Stimulated activated naive B cell treated with anti-CD40 and anti-IgM and Interleukin-4, amounts not matched to agents 10 μg/mL and 1 μg/mL and 100 μg/mL, for 72 hours (primary cell): ENCODE data around the gene PACS1.

Experiments used
- ATAC-seq, 2 donors: fragments of 150-1000 bp; cut with Tn5 transposase; replicated peaks; 2 replicates each; pipeline ENCODE4 v1.10.0; 2021; ENCODE audit warnings: moderate library complexity in 1 of 2
- DNase-seq: peaks from one replicate; pipeline ENCODE4 v3.0.0; 2021
- H3K27ac Mint-ChIP-seq: one replicate; pipeline ENCODE4 v1.8.0; 2022; ENCODE audit warnings: mild to moderate bottlenecking, mixed read lengths
- H3K27me3 Mint-ChIP-seq, 2 donors: one replicate each; pipeline ENCODE4 v1.8.0; 2022; ENCODE audit warnings: mixed read lengths in 2 of 2
- H3K36me3 Mint-ChIP-seq, 2 donors: one replicate each; pipeline ENCODE4 v1.8.0; 2022; ENCODE audit warnings: mixed read lengths in 2 of 2, mild to moderate bottlenecking in 1 of 2
- H3K4me1 Mint-ChIP-seq, 2 donors: one replicate each; pipeline ENCODE4 v1.8.0; 2022; ENCODE audit warnings: mixed read lengths in 2 of 2, mild to moderate bottlenecking in 1 of 2
- H3K4me3 Mint-ChIP-seq, 2 donors: one replicate each; pipeline ENCODE4 v1.8.0; 2022; ENCODE audit warnings: mild to moderate bottlenecking in 2 of 2, mixed read lengths in 2 of 2, moderate library complexity in 1 of 2
- H3K9me3 Mint-ChIP-seq, 2 donors: one replicate each; pipeline ENCODE4 v1.8.0; 2022; ENCODE audit warnings: mixed read lengths in 2 of 2, mild to moderate bottlenecking in 1 of 2

The PACS1 gene

DNA sequence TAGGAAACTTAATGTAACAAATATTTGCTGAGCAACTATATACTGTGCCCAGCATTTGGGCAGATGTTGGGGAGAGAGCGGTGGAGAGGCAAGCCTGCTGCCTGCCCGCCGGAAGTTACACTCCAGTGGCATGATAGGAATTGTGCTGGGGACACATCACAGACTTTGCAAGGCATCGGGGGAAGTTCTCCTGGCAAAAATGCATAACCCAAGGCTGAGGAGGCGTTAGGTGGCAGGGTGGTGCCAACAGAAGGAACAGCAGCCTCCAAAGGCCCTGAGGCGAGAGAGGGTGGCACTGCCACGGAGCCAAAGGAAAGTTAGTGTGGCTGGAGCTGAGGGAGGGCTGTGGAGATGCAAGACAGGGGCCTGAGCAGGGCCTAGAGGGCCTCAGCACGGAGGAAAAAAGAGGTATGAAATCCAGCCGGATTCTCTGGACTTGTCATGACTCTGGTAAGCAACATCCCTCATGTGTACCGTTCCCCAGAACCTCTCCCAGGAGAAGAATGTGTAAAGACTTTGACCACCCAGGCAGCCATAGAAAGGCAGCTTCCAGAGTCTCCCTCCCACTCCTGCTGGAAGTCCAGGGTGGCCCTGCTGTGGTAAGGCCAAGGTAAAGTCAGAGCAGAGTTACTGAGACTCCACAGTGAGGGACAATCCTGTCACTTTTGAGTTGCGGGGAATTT lies 122.2 kb downstream of the PACS1 start:
- peak overlapping the region; percentile 42 for H3K27ac Mint-ChIP-seq
- DNase-seq = no peak
- H3K36me3 Mint-ChIP-seq = peaks cover 20 to 38% of the 10 kb centered on the region in 2 donors
- H3K9me3 Mint-ChIP-seq = peaks cover under 1 to 3% of the 10 kb centered on the region in 2 donors
- no peak overlapping the region for H3K4me3 Mint-ChIP-seq
- H3K27me3 Mint-ChIP-seq = no peaks in the 10 kb centered on the region
- H3K4me1 Mint-ChIP-seq = peaks cover 8 to 17% of the 10 kb centered on the region in 2 donors
- ATAC-seq = no peak

DNA sequence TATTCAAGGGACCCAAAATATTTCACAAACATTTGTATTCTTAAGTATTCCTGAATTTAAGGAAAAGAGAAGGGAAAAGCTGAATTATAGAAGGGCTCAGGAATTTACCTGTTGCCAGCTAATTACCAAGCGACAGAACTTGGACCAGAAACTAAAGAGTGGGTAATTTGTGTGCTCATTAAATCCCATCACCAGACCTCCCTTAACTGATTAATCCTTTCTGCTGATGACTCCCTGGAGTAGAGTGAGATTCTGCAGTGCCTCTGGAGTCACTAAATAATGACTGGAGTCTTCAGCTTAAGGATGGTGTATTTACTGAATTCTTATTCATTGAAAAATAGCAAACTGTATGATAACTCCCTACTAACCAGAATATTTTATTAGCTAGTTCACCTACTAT lies 124.3 kb downstream of the PACS1 start:
- ATAC-seq = no peak
- Mint-ChIP-seq H3K4me1 (peaks cover 5 to 6% of the 10 kb centered on the region in 2 donors), H3K4me3 (no peak overlapping the region), H3K27ac (no peak overlapping the region), H3K9me3 (peaks cover 0 to 3% of the 10 kb centered on the region in 2 donors), H3K27me3 (no peaks in the 10 kb centered on the region), H3K36me3 (peaks cover 26 to 35% of the 10 kb centered on the region in 2 donors)
- DNase-seq = no peak

DNA sequence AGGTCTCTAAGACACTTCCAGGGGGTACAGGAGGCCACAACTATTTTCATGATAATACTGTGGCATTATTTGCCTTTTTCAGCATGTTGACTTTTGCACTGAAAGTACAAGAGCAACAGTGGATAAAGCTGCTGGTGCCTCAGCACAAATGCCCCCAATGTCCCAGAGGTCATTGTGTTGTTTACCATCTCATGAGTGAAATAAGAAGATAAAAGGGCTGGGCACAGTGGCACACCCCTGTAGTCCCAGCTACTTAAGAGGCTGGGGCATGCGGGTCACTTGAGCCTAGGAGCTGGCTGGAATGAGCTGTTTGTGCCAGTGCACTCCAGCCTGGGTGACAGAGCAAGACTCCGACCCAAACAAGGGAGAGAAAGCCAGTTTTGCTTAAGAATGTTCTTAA lies 125.8 kb downstream of the PACS1 start:
- H3K4me1 Mint-ChIP-seq = peaks cover 2 to 6% of the 10 kb centered on the region in 2 donors
- no peak overlapping the region for H3K4me3 Mint-ChIP-seq
- ATAC-seq (no peak), DNase-seq (no peak)
- H3K27me3 Mint-ChIP-seq = no peaks in the 10 kb centered on the region
- H3K9me3 Mint-ChIP-seq = peaks cover 3 to 4% of the 10 kb centered on the region in 2 donors
- H3K27ac Mint-ChIP-seq = no peak overlapping the region
- H3K36me3 Mint-ChIP-seq = peaks cover 30 to 33% of the 10 kb centered on the region in 2 donors

DNA sequence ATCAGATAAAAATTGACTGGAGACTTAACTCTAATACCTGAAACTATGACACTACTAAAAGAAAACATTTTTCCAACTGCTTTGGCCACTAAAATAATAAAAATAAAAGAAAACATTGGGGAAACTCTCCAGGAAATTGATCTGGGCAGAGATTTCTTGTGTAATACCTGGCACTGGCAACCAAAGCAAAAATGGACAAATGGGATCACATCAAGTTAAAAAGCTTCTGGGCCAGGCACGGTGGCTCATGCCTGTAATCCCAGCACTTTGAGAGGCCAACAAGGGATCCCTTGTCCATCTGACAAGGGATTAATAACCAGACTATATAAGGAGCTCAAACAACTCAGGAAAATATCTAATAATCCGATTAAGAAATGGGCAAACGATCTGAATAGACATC lies 133.8 kb downstream of the PACS1 start:
- Mint-ChIP-seq H3K9me3 (peaks cover 8 to 13% of the 10 kb centered on the region in 2 donors), H3K36me3 (peaks cover 22 to 36% of the 10 kb centered on the region in 2 donors), H3K4me1 (peaks cover under 1 to 2% of the 10 kb centered on the region in 2 donors), H3K4me3 (no peak overlapping the region), H3K27ac (no peak overlapping the region), H3K27me3 (no peaks in the 10 kb centered on the region)
- no peak for ATAC-seq
- DNase-seq = no peak

DNA sequence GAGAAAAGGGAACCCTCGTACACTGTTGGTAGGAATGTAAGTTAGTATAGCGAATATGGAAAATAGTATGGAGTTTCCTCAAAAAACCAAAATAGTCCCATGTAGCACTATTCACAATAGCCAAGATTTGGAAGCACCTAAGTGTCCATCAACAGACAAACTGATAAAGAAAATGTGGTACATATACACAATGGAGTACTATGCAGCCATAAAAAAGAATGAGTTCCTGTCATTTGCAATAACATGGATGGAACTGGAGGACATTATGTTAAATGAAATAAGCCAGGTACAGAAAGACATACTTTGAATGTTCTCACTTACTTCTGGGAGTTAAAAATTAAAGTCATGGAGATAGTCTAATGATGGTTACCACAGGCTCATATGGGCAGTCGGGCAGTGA lies 134.3 kb downstream of the PACS1 start:
- no peak overlapping the region for H3K27ac Mint-ChIP-seq
- no peak for DNase-seq
- no peak for ATAC-seq
- peaks cover 8 to 10% of the 10 kb centered on the region in 2 donors for H3K9me3 Mint-ChIP-seq
- no peak overlapping the region for H3K4me3 Mint-ChIP-seq
- peaks cover 20 to 38% of the 10 kb centered on the region in 2 donors for H3K36me3 Mint-ChIP-seq
- no peaks in the 10 kb centered on the region for H3K27me3 Mint-ChIP-seq
- peaks cover 4 to 7% of the 10 kb centered on the region in 2 donors for H3K4me1 Mint-ChIP-seq

DNA sequence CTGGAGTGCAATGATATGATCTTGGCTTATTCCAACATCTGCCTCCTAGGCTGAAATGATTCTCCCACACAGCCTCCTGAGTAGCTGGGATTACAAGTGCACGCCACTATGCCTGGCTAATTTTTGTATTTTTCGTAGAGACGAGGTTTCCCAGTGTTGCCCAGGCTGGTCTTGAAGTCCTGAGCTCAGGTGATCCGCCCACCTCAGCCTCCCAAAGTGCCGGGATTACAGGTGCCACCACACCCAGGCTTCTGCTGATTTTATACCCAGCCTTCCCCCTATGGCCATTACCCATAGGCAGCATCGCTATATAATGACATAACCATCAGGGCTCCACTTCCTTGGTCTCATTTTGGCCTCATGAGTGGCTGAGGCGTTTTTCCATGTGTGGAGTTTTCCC lies 137.7 kb downstream of the PACS1 start:
- ATAC-seq = no peak
- no peak overlapping the region for H3K4me3 Mint-ChIP-seq
- peaks cover 11 to 26% of the 10 kb centered on the region in 2 donors for H3K36me3 Mint-ChIP-seq
- H3K4me1 Mint-ChIP-seq = peaks cover 4 to 7% of the 10 kb centered on the region in 2 donors
- DNase-seq = no peak
- H3K9me3 Mint-ChIP-seq = peaks cover 2 to 5% of the 10 kb centered on the region in 2 donors
- peak overlapping the region; percentile 20 for H3K27ac Mint-ChIP-seq
- H3K27me3 Mint-ChIP-seq = no peaks in the 10 kb centered on the region

DNA sequence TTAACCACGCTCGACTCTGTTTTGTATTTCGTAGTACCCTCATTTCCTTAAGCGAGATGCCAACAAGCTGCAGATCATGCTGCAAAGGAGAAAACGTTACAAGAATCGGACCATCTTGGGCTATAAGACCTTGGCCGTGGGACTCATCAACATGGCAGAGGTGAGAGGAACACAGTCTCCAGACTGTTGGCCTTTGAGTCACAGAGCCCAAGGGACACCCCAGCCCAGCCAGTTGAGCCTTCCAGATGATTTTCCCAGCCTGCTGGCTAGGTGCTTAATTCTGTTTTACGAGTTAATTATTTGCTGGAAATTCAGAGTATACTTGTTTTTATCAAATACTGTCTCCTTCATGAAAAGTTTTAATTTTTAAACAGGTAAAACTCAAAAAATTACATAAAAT lies 141.0 kb downstream of the PACS1 start:
- DNase-seq = no peak
- H3K27me3 Mint-ChIP-seq = no peaks in the 10 kb centered on the region
- peaks cover 4 to 7% of the 10 kb centered on the region in 2 donors for H3K4me1 Mint-ChIP-seq
- no peaks in the 10 kb centered on the region for H3K9me3 Mint-ChIP-seq
- H3K27ac Mint-ChIP-seq = peak overlapping the region; percentile 9
- peaks cover 21 to 33% of the 10 kb centered on the region in 2 donors for H3K36me3 Mint-ChIP-seq
- ATAC-seq = no peak
- H3K4me3 Mint-ChIP-seq = no peak overlapping the region

DNA sequence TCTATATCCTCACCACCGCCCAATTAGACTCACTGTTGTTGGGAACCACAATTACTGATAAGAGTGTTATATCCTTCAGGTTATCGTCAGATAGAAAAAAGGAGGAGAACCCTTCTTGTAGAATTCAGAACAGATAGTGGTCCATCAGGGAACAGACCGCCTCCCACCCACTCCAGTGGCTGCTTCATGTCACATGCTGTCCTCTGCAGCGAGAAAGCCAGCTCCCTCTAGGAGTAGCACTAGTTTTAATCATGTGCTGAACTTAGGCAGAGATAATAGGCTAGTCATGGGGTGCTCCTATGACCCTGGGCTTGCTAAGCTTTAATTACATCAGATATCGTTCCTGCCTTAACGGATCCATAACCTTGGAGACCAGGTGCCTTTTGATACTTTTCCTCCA lies 146.8 kb downstream of the PACS1 start:
- Mint-ChIP-seq H3K27me3 (no peaks in the 10 kb centered on the region), H3K9me3 (no peaks in the 10 kb centered on the region), H3K27ac (no peak overlapping the region), H3K36me3 (peaks cover 50 to 59% of the 10 kb centered on the region in 2 donors), H3K4me1 (peaks cover 14 to 16% of the 10 kb centered on the region in 2 donors), H3K4me3 (no peak overlapping the region)
- no peak for ATAC-seq
- no peak for DNase-seq

DNA sequence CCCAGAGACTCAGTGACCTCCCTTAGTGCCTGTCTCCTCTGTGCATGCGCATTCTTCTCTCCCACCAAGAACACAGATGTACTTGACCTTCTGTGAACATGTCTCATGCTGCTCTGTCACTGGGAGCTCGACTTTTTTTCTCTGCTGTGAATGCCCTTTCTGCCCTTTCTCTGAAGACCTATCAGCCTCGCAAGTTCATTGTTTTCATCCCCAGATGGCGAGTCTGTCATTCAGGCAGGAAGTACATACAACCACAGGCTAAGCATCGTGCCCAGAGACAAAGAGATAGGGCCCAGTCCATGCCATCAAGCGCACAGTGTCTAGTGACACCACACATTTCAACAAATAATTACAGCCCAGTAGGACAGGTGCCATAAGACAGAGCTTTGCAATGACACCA lies 148.0 kb downstream of the PACS1 start:
- Mint-ChIP-seq H3K4me3 (no peak overlapping the region), H3K27ac (no peak overlapping the region)
- ATAC-seq = no peak

DNA sequence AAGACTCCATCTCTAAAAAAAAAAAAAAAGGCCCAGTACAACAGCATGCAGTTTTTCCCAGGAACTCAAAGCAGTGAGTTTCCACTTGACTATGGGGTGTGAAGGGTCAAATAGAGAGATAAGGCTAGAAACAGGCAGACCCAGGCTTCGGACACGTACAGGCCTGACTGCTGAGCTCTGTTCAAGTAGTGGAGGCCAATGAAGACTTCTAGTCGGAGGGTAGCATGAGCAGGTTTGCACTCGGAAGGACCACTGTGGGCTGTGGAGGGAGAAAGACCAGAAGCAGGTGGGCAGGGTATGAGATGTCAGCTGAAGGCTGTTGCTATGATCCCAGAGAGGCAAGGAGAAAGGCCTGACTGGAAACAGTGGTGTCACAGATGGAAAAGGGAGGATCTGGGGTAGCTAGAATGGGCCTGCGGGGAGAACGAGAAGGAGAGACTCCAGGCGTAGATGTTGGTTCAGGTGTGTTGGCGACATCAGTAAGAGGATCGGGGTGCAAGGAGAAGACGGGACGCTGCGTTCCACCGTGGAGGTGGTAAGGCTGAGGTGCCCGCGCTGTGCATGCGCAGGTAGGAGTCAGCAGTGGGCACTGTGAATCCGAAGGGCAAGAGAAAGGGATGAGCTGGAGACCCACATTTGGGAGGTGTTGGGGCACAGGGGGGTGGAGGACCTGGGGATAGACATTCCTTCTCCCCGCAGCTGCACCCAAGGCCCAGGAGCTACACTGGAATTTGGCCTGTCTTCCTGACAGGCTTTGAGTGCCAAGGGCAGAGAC lies 149.0 kb downstream of the PACS1 start:
- Mint-ChIP-seq H3K36me3 (peaks cover 50 to 57% of the 10 kb centered on the region in 2 donors), H3K27ac (peak overlapping the region; percentile 79), H3K4me1 (peaks cover 24% of the 10 kb centered on the region in 2 donors), H3K9me3 (no peaks in the 10 kb centered on the region), H3K27me3 (no peaks in the 10 kb centered on the region), H3K4me3 (peak overlapping the region in 1 of 2 donors; percentile 1)
- DNase-seq (no peak), ATAC-seq (no peak)

More for the DNA sequence above, 148.0 kb downstream of the PACS1 start:
- H3K36me3 Mint-ChIP-seq = peaks cover 52 to 62% of the 10 kb centered on the region in 2 donors
- H3K9me3 Mint-ChIP-seq = no peaks in the 10 kb centered on the region
- H3K4me1 Mint-ChIP-seq = peaks cover 24% of the 10 kb centered on the region in 2 donors
- DNase-seq = no peak
- H3K27me3 Mint-ChIP-seq = no peaks in the 10 kb centered on the region

DNA sequence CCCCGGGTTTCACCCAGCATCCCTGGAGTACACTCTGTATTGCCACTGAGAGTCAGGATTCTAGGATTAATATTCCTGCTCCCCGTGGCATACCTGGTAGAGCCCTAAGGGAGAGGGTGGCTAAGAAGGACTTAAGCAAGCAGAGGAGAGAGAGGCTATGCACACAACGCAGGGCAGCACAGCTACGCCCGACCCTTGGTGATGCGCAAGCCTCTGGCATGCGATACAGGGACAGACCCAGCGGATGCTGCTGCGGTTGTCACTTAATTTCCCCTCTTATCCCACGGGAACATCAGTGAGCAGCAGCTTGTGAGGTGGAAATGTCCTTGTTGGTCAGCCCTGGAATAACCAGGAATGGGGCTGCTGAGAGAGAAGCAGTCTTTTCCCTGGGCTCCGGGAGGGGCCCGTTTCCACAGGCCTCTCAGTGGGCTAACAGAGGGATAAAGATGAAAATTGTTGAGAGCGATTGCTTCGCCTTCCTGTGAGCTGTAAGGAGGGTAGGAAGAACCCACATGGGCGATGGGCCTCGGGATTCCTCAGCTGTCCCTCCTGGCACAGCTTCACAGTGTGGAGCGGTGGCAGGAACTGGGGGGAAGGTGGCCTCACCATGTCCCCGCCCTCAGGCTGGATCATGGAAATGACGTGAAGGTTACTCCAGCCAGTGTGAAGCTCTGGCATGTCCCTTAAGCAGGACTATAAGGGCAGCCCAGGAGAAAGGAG lies 149.9 kb downstream of the PACS1 start:
- ATAC-seq = no peak
- peaks cover 24% of the 10 kb centered on the region in 2 donors for H3K4me1 Mint-ChIP-seq
- H3K27ac Mint-ChIP-seq = peak overlapping the region; percentile 95
- peaks cover 47 to 51% of the 10 kb centered on the region in 2 donors for H3K36me3 Mint-ChIP-seq
- no peak overlapping the region for H3K4me3 Mint-ChIP-seq
- no peaks in the 10 kb centered on the region for H3K9me3 Mint-ChIP-seq
- DNase-seq = no peak
- no peaks in the 10 kb centered on the region for H3K27me3 Mint-ChIP-seq

DNA sequence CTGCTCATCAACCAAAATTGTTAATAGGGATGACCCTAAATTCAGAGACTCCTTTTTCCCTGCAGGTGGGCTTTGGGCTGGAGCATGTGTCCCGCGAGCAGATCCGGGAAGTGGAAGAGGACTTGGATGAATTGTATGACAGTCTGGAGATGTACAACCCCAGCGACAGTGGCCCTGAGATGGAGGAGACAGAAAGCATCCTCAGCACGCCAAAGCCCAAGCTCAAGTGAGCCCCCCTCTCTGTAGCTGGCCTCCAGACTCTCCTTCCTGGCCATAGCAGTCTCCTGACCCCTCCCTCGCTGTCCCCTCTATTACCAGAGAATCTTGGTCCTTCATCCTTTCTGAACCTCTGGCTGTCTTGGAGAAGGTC lies 150.5 kb downstream of the PACS1 start:
- no peak for DNase-seq
- Mint-ChIP-seq H3K9me3 (no peaks in the 10 kb centered on the region), H3K4me3 (no peak overlapping the region), H3K27me3 (no peaks in the 10 kb centered on the region), H3K36me3 (peaks cover 49 to 54% of the 10 kb centered on the region in 2 donors), H3K27ac (peak overlapping the region; percentile 95), H3K4me1 (peaks cover 24% of the 10 kb centered on the region in 2 donors)
- ATAC-seq = no peak

DNA sequence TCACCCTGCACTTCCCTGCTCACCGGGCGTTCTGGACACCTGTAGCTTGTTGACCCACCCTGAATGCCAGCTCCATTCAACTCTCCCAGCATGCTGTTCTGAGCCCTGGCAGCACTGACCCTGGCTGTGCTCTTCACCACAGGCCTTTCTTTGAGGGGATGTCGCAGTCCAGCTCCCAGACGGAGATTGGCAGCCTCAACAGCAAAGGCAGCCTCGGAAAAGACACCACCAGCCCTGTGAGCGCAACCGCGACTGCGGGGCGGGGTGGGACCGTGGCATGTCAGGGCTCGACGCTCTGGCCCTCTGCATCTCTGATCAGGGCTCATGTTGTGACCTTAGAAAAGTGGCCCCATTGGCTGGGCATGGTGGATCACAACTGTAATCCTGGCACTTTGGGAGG lies 150.9 kb downstream of the PACS1 start:
- H3K36me3 Mint-ChIP-seq = peaks cover 49 to 52% of the 10 kb centered on the region in 2 donors
- H3K9me3 Mint-ChIP-seq = no peaks in the 10 kb centered on the region
- H3K4me1 Mint-ChIP-seq = peaks cover 24% of the 10 kb centered on the region in 2 donors
- DNase-seq (no peak), ATAC-seq (no peak)
- H3K27me3 Mint-ChIP-seq = no peaks in the 10 kb centered on the region
- H3K4me3 Mint-ChIP-seq = no peak overlapping the region
- H3K27ac Mint-ChIP-seq = peak overlapping the region; percentile 95

DNA sequence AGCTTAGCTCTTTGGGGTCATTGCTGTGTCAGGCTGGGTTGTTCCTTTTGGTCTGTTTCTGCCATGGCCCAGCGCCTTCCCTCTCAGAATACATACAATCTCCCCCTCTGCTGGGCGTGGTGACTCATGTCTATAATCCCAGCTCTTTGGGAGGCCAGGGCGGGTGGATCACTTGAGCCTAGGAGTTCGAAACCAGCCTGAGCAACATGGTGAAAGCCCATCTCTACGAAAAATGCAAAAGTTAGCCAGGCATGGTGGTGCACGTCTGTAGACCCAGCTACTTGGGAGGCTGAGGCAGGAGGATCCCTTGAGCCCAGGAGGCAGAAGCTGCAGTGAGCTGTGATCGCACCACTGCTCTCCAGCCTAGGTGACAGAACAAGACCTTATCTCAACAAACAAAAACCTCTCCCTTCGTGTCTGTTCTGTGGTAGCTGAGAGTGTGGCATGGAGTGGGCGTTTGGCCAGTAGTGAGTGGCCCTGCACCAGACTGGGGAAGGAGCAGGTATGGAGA lies 151.7 kb downstream of the PACS1 start:
- H3K9me3 Mint-ChIP-seq = no peaks in the 10 kb centered on the region
- H3K4me3 Mint-ChIP-seq = peak overlapping the region; percentile 18 to 76
- DNase-seq (peak; percentile 25), ATAC-seq (peak; percentile 31 to 45)
- peaks cover 42 to 46% of the 10 kb centered on the region in 2 donors for H3K36me3 Mint-ChIP-seq
- H3K27ac Mint-ChIP-seq = peak overlapping the region; percentile 95
- no peaks in the 10 kb centered on the region for H3K27me3 Mint-ChIP-seq
- peaks cover 24 to 26% of the 10 kb centered on the region in 2 donors for H3K4me1 Mint-ChIP-seq
